ENCODE data around the gene POLR2M. TPM values are rescaled to one million over a fixed set of nuclear protein-coding genes. Genes with fewer than 3 reads are reported as not detected.

Gene POLR2M
- total RNA-seq (100 to 1,000 TPM in 4 of 7 donors, 10 to 100 TPM in 3; 82.8 to 510 (median 113) TPM), polyA plus RNA-seq (100 to 1,000 TPM in 1 of 2 donors, 10 to 100 TPM in 1; 47.1 to 166 TPM)
- long read RNA-seq, donor 1, full-length matches to known transcripts, result 42 of 49 reads
- long read RNA-seq, donor 1, partial matches to known transcripts, result 0 of 49 reads
- long read RNA-seq, donor 1, other reads (novel, unspliced or antisense), result 7 of 49 reads
- long read RNA-seq, donor 2, full-length matches to known transcripts, result 18 of 18 reads
- long read RNA-seq, donor 2, partial matches to known transcripts, result 0 of 18 reads
- long read RNA-seq, donor 2, other reads (novel, unspliced or antisense), result 0 of 18 reads
- long read RNA-seq, donor 3, full-length matches to known transcripts, result 97 of 119 reads
- long read RNA-seq, donor 3, partial matches to known transcripts, result 9 of 119 reads
- long read RNA-seq, donor 3, other reads (novel, unspliced or antisense), result 13 of 119 reads

DNA sequence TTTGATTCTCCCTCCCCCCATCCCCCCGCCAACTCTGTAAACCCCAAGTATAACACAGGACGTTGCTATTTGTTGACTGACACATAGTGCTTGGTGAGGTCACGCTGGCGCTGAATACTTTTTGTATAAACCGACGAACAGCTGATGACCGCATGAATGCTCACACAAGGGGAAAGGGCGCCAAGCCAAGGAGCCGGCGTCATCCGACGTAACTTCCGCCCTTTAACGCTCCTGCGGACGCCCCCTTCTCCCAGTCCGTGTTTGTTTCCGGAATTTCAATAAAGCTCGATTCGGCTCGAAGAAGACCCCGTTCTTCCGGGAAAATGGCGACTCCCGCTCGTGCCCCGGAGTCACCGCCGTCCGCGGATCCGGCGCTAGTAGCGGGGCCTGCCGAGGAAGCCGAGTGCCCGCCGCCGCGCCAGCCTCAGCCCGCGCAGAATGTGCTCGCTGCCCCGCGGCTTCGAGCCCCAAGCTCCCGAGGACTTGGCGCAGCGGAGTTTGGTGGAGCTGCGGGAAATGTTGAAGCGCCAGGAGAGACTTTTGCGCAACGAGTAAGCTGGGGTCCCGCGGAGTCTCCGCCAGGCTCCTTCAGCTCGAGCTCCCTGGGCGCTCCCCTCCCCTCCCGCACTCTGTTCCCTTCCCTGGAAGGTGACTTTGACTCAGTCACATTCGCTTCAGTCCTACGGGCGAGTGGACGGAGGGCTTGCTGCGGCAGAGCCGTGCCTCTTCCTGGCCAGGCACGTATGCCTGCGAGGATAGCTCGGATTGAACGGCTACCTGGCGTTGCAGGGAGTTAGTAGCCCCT lies at the start of gene POLR2M:
Gene POLR2M, plus strand, starts transcription at position 310 of the 805 bp plus-strand sequence. Its CDS starts 129 bp downstream, at position 439.
- peak within 1 kb of the TSS; percentile 94 for H3K4me3 ChIP-seq
- H3K9me3 ChIP-seq, result no peaks in the 10 kb centered on the region
- intact Hi-C loops (cut with DNase I), result no loop called here
- DNase-seq, result peak; percentile 96 to 98 (median 97)
- H3K27me3 ChIP-seq, result no peaks in the 10 kb centered on the region
- H3K27ac ChIP-seq, result peak within 1 kb of the TSS; percentile 49 to 85
- H3K4me1 ChIP-seq (ENCODE audit: insufficient read depth), result peaks cover 6% of the 10 kb centered on the region
- WGBS, 3 donors, result 0 to 3% (median 0%) methylated on average over 70 of the region's 70 CpGs
- TF ChIP-seq EP300 (IDR thresholded peaks at IDR 0.05) (peak; percentile 90), POLR2A (IDR thresholded peaks at IDR 0.05) (peak; percentile 81), CTCF (IDR thresholded peaks at IDR 0.05) (no peak)
- no peaks in the 10 kb centered on the region for H3K36me3 ChIP-seq

DNA sequence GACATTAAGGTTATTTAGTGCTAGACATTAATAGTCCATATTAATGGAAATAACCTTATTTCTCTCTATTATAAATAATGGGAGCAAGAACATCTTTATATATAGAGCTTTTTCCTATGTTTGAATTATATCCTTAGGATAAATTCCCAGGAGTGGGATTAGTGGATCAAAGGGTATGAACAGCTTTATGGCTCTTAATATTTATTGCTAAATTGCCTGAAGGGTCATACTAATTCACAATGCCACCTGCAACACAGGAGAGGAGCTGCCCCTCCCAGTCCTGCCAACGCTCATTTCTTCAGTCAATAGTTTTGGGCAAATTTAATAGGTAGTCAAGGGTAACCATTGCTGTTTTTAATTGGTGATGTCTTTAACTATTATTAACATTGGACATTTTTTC lies 48.9 kb upstream of the POLR2M start:
- WGBS, 3 donors, result 80 to 93% (median 89%) methylated on average over 1 of the region's 1 CpG
- H3K9me3 ChIP-seq, result no peaks in the 10 kb centered on the region
- no peaks in the 10 kb centered on the region for H3K4me1 ChIP-seq (ENCODE audit: insufficient read depth)
- H3K4me3 ChIP-seq, result no peak overlapping the region
- no peak overlapping the region for H3K27ac ChIP-seq
- TF ChIP-seq EP300 (IDR thresholded peaks at IDR 0.05) (no peak), POLR2A (IDR thresholded peaks at IDR 0.05) (no peak), CTCF (IDR thresholded peaks at IDR 0.05) (no peak)
- H3K36me3 ChIP-seq, result no peaks in the 10 kb centered on the region
- H3K27me3 ChIP-seq, result no peaks in the 10 kb centered on the region
- intact Hi-C loops (cut with DNase I), result loop anchor here in 1 of 4 donors (10.0 kb wide), 1 partner anchor 197 kb away; no protein-coding TSS in a partner anchor
- DNase-seq, result no peak

DNA sequence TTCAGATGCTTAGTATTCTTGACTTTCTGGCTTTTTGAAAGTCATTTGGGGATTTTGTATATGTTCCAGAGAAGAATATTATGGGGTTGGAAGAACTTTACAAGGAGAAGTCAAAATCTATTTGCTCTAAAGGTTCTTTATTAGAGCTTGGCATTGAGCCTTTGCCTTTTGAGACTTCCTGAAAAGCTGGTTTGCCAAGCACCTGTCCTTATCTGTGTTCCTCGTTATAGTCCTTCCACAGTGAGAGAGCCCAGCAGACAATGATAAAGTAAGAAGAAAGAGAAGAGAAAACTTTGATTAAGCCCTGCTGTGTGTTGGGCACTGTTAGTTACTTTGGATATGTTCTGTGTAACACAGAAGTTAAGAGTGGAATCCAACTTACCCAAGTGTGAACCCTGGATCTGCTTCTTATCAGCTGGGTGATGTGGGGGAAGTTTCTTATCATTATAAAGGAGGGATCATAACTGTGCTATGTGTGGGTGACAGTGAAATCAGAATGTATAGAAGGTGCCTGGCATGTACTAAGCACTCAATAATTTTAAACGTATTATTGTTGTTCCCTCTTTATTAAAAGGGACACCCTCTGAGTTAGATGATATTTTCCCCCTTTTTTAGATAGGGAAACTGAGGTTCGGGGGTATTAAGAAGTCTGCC lies 44.3 kb upstream of the POLR2M start:
- no peak overlapping the region for H3K27ac ChIP-seq
- H3K9me3 ChIP-seq, result no peaks in the 10 kb centered on the region
- peaks cover 2% of the 10 kb centered on the region for H3K4me1 ChIP-seq (ENCODE audit: insufficient read depth)
- WGBS, 3 donors, result 64 to 67% (median 66%) methylated on average over 3 of the region's 3 CpGs
- H3K4me3 ChIP-seq, result no peak overlapping the region
- TF ChIP-seq EP300 (IDR thresholded peaks at IDR 0.05), result no peak
- no peak for TF ChIP-seq POLR2A (IDR thresholded peaks at IDR 0.05)
- TF ChIP-seq CTCF (IDR thresholded peaks at IDR 0.05), result no peak
- no peak for DNase-seq
- no peaks in the 10 kb centered on the region for H3K36me3 ChIP-seq
- intact Hi-C loops (cut with DNase I), result loop anchor here in 3 of 4 donors (10.0 kb wide), 3 partner anchors 83 to 413 kb away; partner anchors contain the start of gene ALDH1A2 (in 2 of the 3)
- no peaks in the 10 kb centered on the region for H3K27me3 ChIP-seq

DNA sequence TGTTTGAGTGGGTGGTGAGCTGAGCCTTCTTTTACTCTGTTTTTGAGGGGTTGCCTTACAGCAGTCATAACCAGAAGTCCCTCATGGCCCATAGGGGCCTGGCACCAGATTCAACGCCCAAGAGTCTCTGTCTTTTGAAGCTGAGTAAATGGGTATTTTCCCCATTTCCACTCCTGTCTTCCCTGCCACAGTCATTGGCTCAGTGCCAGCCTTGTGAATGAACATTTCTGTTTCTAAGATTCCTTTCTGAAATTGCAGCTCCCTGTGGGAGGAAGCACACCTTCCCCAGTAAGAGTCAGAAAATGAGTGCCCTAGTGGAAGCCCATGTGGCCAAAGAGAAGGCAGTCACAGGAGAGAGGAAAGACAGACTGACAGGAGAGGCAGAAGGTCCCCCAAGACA lies 43.7 kb upstream of the POLR2M start:
- peak in 1 of 5 donors; percentile 26 for DNase-seq
- Histone ChIP-seq H3K27me3 (no peaks in the 10 kb centered on the region), H3K4me1 (ENCODE audit: insufficient read depth) (peaks cover 2% of the 10 kb centered on the region), H3K4me3 (no peak overlapping the region), H3K9me3 (no peaks in the 10 kb centered on the region), H3K36me3 (no peaks in the 10 kb centered on the region), H3K27ac (no peak overlapping the region)
- intact Hi-C loops (cut with DNase I), result loop anchor here in 3 of 4 donors (10.0 kb wide), 3 partner anchors 82 to 412 kb away; partner anchors contain the start of gene ALDH1A2 (in 2 of the 3)
- 88 to 96% (median 93%) methylated on average over 1 of the region's 1 CpG for WGBS, 3 donors
- TF ChIP-seq EP300 (IDR thresholded peaks at IDR 0.05) (no peak), CTCF (IDR thresholded peaks at IDR 0.05) (no peak), POLR2A (IDR thresholded peaks at IDR 0.05) (no peak)
